ENCODE data around the gene CPSF4L. TPM values are rescaled to one million over a fixed set of nuclear protein-coding genes. Genes with fewer than 3 reads are reported as not detected.

Gene CPSF4L
- total and polyA plus RNA-seq, 2 of the 13 experiments (the other 11 are each of a cell fraction or from before 2014, with no cell fraction given): 0.73 to 1.6 TPM

DNA sequence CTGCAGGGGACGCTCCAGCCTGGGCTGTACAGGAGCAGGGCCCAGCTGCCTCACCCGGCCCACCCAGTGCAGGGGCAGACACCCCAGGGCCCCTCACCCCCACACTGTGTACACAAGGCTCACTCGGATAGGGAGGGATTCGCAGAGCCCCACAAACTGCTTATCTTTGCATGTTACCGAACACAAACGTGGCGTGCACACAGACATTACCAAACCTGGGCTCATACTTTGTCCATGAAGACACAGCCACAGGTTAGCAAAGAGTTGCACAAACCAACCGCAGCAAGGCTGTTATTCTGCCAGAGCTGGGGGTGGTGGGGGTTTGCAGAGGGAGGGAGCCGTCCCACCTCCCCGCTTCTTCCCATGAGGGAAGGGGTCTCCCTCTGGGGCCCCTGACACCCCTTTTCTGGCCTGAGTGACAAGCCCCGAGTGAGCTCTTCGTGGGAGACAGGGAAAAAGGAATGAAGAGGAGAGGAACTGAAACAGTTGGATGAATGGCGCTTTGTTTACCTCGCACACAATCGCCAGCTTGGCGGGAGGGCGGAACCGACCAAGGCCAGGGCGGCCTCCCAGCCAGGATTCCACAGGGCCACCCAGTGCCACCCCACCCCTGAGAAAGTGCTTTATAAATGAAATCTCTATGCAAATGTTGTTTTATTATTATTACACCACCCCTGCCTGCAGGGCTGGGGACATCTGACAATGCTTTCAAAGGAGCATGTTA, 434 bp upstream of the CPSF4L start (continued):
- TF ChIP-seq ZNF761 (CRISPR knock-in tag; conservative IDR thresholded peaks at IDR 0.05) (no peak), CBX1 (IDR thresholded peaks at IDR 0.05; ENCODE audit: low read depth) (peak; percentile 32), ZNF781 (CRISPR knock-in tag; IDR thresholded peaks at IDR 0.05; ENCODE audit: borderline replicate concordance, not compliant biosample characterization) (peak; percentile 15), ZNF7 (CRISPR knock-in tag; IDR thresholded peaks at IDR 0.05) (no peak), RXRB (CRISPR knock-in tag; IDR thresholded peaks at IDR 0.05; ENCODE audit: borderline replicate concordance) (peak; percentile 13), TMF1 (CRISPR knock-in tag; IDR thresholded peaks at IDR 0.05; ENCODE audit: low read depth) (peak; percentile 56; the same call in 1 of the 2 replicates), ZNF354B (CRISPR knock-in tag; IDR thresholded peaks at IDR 0.05) (no peak), MXI1 (IDR thresholded peaks at IDR 0.05; ENCODE audit: borderline replicate concordance, low read depth, low read length) (no peak; the same call in 2 of the 3 replicates), WIZ (CRISPR knock-in tag; IDR thresholded peaks at IDR 0.05) (peak; percentile 90), ZIK1 (CRISPR knock-in tag; IDR thresholded peaks at IDR 0.05; ENCODE audit: borderline replicate concordance, low read depth) (0 out of 2 replicates have a peak, but pooled peaks have one; percentile 8), ELF4 (CRISPR knock-in tag; IDR thresholded peaks at IDR 0.05; ENCODE audit: borderline replicate concordance) (peak; percentile 35; the same call in 1 of the 2 replicates), ZNF296 (CRISPR knock-in tag; conservative IDR thresholded peaks at IDR 0.05) (peak; percentile 45; the same call in 1 of the 2 replicates), SOX5 (CRISPR knock-in tag; IDR thresholded peaks at IDR 0.05; ENCODE audit: borderline replicate concordance) (peak; percentile 9), TAF15 (IDR thresholded peaks at IDR 0.05; ENCODE audit: low read depth, low read length, poor library complexity, severe bottlenecking) (no peak), CAMTA2 (CRISPR knock-in tag; IDR thresholded peaks at IDR 0.05; ENCODE audit: borderline replicate concordance) (no peak), ZNF775 (CRISPR knock-in tag; IDR thresholded peaks at IDR 0.05; ENCODE audit: borderline replicate concordance) (0 out of 2 replicates have a peak, but pooled peaks have one; percentile 34), KLF13 (CRISPR knock-in tag; IDR thresholded peaks at IDR 0.05) (no peak; the same call in 1 of the 2 replicates), ZNF230 (CRISPR knock-in tag; IDR thresholded peaks at IDR 0.05) (peak; percentile 33; the same call in 1 of the 2 replicates), GFI1 (CRISPR knock-in tag; IDR thresholded peaks at IDR 0.05; ENCODE audit: borderline replicate concordance) (peak; percentile 54; the same call in 1 of the 2 replicates), ZNF747 (CRISPR knock-in tag; IDR thresholded peaks at IDR 0.05; ENCODE audit: borderline replicate concordance) (peak; percentile 70; the same call in 1 of the 2 replicates)
- TF ChIP-seq, protein P1, sequence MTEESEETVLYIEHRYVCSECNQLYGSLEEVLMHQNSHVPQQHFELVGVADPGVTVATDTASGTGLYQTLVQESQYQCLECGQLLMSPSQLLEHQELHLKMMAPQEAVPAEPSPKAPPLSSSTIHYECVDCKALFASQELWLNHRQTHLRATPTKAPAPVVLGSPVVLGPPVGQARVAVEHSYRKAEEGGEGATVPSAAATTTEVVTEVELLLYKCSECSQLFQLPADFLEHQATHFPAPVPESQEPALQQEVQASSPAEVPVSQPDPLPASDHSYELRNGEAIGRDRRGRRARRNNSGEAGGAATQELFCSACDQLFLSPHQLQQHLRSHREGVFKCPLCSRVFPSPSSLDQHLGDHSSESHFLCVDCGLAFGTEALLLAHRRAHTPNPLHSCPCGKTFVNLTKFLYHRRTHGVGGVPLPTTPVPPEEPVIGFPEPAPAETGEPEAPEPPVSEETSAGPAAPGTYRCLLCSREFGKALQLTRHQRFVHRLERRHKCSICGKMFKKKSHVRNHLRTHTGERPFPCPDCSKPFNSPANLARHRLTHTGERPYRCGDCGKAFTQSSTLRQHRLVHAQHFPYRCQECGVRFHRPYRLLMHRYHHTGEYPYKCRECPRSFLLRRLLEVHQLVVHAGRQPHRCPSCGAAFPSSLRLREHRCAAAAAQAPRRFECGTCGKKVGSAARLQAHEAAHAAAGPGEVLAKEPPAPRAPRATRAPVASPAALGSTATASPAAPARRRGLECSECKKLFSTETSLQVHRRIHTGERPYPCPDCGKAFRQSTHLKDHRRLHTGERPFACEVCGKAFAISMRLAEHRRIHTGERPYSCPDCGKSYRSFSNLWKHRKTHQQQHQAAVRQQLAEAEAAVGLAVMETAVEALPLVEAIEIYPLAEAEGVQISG (CRISPR knock-in tag; IDR thresholded peaks at IDR 0.05): peak; percentile 67
- TF ChIP-seq, protein P2, sequence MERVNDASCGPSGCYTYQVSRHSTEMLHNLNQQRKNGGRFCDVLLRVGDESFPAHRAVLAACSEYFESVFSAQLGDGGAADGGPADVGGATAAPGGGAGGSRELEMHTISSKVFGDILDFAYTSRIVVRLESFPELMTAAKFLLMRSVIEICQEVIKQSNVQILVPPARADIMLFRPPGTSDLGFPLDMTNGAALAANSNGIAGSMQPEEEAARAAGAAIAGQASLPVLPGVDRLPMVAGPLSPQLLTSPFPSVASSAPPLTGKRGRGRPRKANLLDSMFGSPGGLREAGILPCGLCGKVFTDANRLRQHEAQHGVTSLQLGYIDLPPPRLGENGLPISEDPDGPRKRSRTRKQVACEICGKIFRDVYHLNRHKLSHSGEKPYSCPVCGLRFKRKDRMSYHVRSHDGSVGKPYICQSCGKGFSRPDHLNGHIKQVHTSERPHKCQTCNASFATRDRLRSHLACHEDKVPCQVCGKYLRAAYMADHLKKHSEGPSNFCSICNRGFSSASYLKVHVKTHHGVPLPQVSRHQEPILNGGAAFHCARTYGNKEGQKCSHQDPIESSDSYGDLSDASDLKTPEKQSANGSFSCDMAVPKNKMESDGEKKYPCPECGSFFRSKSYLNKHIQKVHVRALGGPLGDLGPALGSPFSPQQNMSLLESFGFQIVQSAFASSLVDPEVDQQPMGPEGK (CRISPR knock-in tag; IDR thresholded peaks at IDR 0.05): peak; percentile 92
- TF ChIP-seq, protein P3, sequence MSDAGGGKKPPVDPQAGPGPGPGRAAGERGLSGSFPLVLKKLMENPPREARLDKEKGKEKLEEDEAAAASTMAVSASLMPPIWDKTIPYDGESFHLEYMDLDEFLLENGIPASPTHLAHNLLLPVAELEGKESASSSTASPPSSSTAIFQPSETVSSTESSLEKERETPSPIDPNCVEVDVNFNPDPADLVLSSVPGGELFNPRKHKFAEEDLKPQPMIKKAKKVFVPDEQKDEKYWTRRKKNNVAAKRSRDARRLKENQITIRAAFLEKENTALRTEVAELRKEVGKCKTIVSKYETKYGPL (CRISPR knock-in tag; IDR thresholded peaks at IDR 0.05): peak; percentile 78
- TF ChIP-seq, protein P4, sequence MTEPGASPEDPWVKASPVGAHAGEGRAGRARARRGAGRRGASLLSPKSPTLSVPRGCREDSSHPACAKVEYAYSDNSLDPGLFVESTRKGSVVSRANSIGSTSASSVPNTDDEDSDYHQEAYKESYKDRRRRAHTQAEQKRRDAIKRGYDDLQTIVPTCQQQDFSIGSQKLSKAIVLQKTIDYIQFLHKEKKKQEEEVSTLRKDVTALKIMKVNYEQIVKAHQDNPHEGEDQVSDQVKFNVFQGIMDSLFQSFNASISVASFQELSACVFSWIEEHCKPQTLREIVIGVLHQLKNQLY (CRISPR knock-in tag; IDR thresholded peaks at IDR 0.05): no peak

Measured in HepG2 (cell line).